K562 (cell line): ENCODE data around the gene MATR3. TPM values are rescaled to one million over a fixed set of nuclear protein-coding genes. Genes with fewer than 3 reads are reported as not detected.
A peak's percentile ranks its signal among the peaks of the same experiment; 100 is the strongest.

Experiments used
- IFI16 ChIP-seq: fragments of 250-450 bp; sonication (Bioruptor Pico); IDR thresholded peaks from 2 replicates; pipeline ENCODE4 v2.1.2; 2022; ENCODE audit warnings: mild to moderate bottlenecking, inconsistent platforms
- KDM4B ChIP-seq, 2 experiments: fragments of 450-650 bp in 1 of 2; sonication (generic) in 1 of 2; IDR thresholded peaks; 2 replicates each; pipeline ENCODE4 v1.6.1; 2016 to 2017; ENCODE audit warnings: borderline replicate concordance in 2 of 2, antibody characterized with exemption in 1 of 2, low read depth in 1 of 2, mild to moderate bottlenecking in 1 of 2
- MBD2 ChIP-seq: sonication (generic); IDR thresholded peaks from 2 replicates; pipeline ENCODE4 v1.6.1; 2016; ENCODE audit warnings: low read depth, borderline replicate concordance
- MTA3 ChIP-seq: fragments of 450-650 bp; formaldehyde crosslinking; IDR thresholded peaks from 2 replicates; pipeline ENCODE4 v1.6.1; 2017; ENCODE audit warnings: mild to moderate bottlenecking, borderline replicate concordance
- NCOR1 ChIP-seq: fragments of 450-650 bp; IDR thresholded peaks from 2 replicates; pipeline ENCODE4 v1.6.1; 2016; ENCODE audit warnings: mild to moderate bottlenecking, moderate library complexity
- NFE2L1 ChIP-seq: fragments of 450-650 bp; IDR thresholded peaks from 2 replicates; pipeline ENCODE4 v1.6.1; 2016; ENCODE audit warnings: missing genetic modification characterization, low read depth, mild to moderate bottlenecking, missing compliant biosample characterization, moderate library complexity, borderline replicate concordance
- PHF8 ChIP-seq: fragments of 200-600 bp; sonication (generic); IDR thresholded peaks from 2 replicates; pipeline ENCODE4 v1.6.1; 2012; ENCODE audit warnings: mixed run types, mild to moderate bottlenecking, inconsistent platforms, low read length, moderate library complexity, borderline replicate concordance
- SMARCB1 ChIP-seq: IDR thresholded peaks from 2 replicates; pipeline ENCODE4 v1.6.1; 2011; ENCODE audit warnings: improper control_type of control experiment, low read depth; ENCODE audit not compliant: insufficient read length
- SMARCC2 ChIP-seq: fragments of 450-650 bp; IDR thresholded peaks from 2 replicates; pipeline ENCODE4 v1.6.1; 2017; ENCODE audit warnings: antibody characterized with exemption, moderate library complexity, mild to moderate bottlenecking, low read depth
- U2AF1 ChIP-seq: fragments of 200-400 bp; formaldehyde crosslinking; optimal IDR thresholded peaks from 2 replicates; pipeline ENCODE3; 2017; ENCODE audit warnings: mild to moderate bottlenecking, low read depth, low read length, moderate library complexity
- ZZZ3 ChIP-seq: fragments of 450-650 bp; IDR thresholded peaks from 2 replicates; pipeline ENCODE4 v1.6.1; 2016; ENCODE audit warnings: antibody characterized with exemption, mild to moderate bottlenecking, moderate library complexity
- polyA plus RNA-seq, 8 experiments: library from polyadenylated mRNA; depleted of rRNA in 4 of 8; stranded (reverse) in 5 of 8; unstranded in 3 of 8; fragments of >200 nt; fragmentation: Nextera tagmentation in 2 of 8; fragmentation: Illumina TruSeq in 1 of 8; extraction: Ambion mirVana in 2 of 8; extraction: Trizol in 1 of 8; gene quantifications; 2 replicates each; pipeline versions ENCODE4 v1.2.1 to v1.2.3, GENCODE V29; 2011 to 2014; ENCODE audit warnings: inconsistent platforms in 1 of 8, missing spikeins in 1 of 8
- total RNA-seq, 7 experiments: library from RNA; depleted of rRNA in 6 of 7; stranded (reverse); fragments of >200 nt in 6 of 7; fragmentation: Illumina TruSeq in 2 of 7; extraction: Trizol in 2 of 7; gene quantifications; 2 replicates each; pipeline versions ENCODE4 v1.2.1 to v1.2.3, GENCODE V29; 2011 to 2021; ENCODE audit warnings: low replicate concordance in 1 of 7
- TF ChIP-seq, protein P1 (sequence below): fragments of 450-650 bp; IDR thresholded peaks from 2 replicates; pipeline ENCODE4 v1.6.1; 2014; ENCODE audit warnings: low read depth, mild to moderate bottlenecking, moderate library complexity, borderline replicate concordance
- TF ChIP-seq, protein P2 (sequence below): fragments of 250-450 bp; sonication (Bioruptor Pico); IDR thresholded peaks from 2 replicates; pipeline ENCODE4 v1.4.0; 2020
- TF ChIP-seq, protein P3 (sequence below): IDR thresholded peaks from 3 replicates; pipeline ENCODE4 v1.6.1; 2011; ENCODE audit warnings: borderline replicate concordance, mild to moderate bottlenecking; ENCODE audit not compliant: insufficient read length, insufficient read depth
- TF ChIP-seq, protein P4 (sequence below): fragments of 450-650 bp; IDR thresholded peaks from 2 replicates; pipeline ENCODE4 v1.6.1; 2016

MATR3 gene
- total and polyA plus RNA-seq, 9 of the 15 experiments (the other 6 are each of a cell fraction or from before 2014, with no cell fraction given), result 150 to 425 (median 263) TPM

DNA sequence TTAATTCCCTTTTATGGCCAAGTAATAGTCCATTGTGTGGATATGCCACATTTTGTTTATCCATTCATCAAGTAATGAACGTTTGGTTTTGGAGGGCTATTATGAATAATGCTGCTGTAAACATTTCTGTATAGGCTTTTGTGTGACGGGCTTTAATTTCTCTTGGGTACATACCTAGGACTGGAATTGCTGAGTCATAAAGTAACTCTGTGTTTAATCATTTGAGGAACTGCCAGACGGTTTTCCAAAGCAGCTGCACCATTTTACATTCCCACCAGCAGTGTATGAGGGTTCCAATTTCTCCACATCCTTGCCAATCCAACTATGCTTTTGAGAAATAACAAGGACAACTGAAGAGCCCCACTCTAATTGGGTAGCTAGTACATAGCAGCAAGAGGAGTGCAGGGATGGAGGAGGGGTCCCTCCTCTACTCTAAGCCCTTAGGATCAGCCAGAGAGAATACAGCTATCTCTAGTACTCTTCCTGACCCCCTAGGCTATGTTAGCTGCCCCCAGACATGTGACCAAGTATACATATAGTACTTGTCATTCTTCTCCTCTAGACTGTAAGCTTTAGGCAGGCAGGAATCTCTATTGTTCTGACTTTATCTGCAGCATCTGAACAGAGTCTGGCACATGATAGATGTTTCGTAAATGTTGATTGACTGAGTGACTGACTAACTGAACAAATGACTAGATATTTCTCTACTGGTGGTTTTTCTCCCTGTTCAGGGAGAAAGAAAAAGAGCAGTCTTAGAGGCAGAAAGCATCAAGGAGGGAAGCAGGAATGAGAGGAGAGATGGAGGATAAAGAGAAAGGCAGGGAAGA lies 22.1 kb upstream of the MATR3 start (continued):
- TF ChIP-seq MBD2, result peak; percentile 33; the same call in 1 of the 2 replicates
- TF ChIP-seq MTA3, result peak; percentile 38
- peak; percentile 28; the same call in 1 of the 2 replicates for TF ChIP-seq NCOR1
- no peak for TF ChIP-seq U2AF1
- no peak for TF ChIP-seq IFI16 (CRISPR knock-in tag)
- TF ChIP-seq, protein P1, sequence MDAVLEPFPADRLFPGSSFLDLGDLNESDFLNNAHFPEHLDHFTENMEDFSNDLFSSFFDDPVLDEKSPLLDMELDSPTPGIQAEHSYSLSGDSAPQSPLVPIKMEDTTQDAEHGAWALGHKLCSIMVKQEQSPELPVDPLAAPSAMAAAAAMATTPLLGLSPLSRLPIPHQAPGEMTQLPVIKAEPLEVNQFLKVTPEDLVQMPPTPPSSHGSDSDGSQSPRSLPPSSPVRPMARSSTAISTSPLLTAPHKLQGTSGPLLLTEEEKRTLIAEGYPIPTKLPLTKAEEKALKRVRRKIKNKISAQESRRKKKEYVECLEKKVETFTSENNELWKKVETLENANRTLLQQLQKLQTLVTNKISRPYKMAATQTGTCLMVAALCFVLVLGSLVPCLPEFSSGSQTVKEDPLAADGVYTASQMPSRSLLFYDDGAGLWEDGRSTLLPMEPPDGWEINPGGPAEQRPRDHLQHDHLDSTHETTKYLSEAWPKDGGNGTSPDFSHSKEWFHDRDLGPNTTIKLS, result peak; percentile 33; the same call in 1 of the 2 replicates
- TF ChIP-seq ZZZ3, result no peak
- TF ChIP-seq SMARCB1, result no peak
- TF ChIP-seq, protein P2, sequence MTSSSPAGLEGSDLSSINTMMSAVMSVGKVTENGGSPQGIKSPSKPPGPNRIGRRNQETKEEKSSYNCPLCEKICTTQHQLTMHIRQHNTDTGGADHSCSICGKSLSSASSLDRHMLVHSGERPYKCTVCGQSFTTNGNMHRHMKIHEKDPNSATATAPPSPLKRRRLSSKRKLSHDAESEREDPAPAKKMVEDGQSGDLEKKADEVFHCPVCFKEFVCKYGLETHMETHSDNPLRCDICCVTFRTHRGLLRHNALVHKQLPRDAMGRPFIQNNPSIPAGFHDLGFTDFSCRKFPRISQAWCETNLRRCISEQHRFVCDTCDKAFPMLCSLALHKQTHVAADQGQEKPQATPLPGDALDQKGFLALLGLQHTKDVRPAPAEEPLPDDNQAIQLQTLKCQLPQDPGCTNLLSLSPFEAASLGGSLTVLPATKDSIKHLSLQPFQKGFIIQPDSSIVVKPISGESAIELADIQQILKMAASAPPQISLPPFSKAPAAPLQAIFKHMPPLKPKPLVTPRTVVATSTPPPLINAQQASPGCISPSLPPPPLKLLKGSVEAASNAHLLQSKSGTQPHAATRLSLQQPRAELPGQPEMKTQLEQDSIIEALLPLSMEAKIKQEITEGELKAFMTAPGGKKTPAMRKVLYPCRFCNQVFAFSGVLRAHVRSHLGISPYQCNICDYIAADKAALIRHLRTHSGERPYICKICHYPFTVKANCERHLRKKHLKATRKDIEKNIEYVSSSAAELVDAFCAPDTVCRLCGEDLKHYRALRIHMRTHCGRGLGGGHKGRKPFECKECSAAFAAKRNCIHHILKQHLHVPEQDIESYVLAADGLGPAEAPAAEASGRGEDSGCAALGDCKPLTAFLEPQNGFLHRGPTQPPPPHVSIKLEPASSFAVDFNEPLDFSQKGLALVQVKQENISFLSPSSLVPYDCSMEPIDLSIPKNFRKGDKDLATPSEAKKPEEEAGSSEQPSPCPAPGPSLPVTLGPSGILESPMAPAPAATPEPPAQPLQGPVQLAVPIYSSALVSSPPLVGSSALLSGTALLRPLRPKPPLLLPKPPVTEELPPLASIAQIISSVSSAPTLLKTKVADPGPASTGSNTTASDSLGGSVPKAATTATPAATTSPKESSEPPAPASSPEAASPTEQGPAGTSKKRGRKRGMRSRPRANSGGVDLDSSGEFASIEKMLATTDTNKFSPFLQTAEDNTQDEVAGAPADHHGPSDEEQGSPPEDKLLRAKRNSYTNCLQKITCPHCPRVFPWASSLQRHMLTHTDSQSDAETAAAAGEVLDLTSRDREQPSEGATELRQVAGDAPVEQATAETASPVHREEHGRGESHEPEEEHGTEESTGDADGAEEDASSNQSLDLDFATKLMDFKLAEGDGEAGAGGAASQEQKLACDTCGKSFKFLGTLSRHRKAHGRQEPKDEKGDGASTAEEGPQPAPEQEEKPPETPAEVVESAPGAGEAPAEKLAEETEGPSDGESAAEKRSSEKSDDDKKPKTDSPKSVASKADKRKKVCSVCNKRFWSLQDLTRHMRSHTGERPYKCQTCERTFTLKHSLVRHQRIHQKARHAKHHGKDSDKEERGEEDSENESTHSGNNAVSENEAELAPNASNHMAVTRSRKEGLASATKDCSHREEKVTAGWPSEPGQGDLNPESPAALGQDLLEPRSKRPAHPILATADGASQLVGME (CRISPR knock-in tag), result no peak
- TF ChIP-seq, protein P3, sequence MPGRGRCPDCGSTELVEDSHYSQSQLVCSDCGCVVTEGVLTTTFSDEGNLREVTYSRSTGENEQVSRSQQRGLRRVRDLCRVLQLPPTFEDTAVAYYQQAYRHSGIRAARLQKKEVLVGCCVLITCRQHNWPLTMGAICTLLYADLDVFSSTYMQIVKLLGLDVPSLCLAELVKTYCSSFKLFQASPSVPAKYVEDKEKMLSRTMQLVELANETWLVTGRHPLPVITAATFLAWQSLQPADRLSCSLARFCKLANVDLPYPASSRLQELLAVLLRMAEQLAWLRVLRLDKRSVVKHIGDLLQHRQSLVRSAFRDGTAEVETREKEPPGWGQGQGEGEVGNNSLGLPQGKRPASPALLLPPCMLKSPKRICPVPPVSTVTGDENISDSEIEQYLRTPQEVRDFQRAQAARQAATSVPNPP, result no peak
- TF ChIP-seq NFE2L1, result peak; percentile 95
- TF ChIP-seq KDM4B (IDR thresholded peaks at IDR 0.05; ENCODE audit: borderline replicate concordance in 2 of 2, low read depth in 1 of 2), result no peak
- TF ChIP-seq, protein P4, sequence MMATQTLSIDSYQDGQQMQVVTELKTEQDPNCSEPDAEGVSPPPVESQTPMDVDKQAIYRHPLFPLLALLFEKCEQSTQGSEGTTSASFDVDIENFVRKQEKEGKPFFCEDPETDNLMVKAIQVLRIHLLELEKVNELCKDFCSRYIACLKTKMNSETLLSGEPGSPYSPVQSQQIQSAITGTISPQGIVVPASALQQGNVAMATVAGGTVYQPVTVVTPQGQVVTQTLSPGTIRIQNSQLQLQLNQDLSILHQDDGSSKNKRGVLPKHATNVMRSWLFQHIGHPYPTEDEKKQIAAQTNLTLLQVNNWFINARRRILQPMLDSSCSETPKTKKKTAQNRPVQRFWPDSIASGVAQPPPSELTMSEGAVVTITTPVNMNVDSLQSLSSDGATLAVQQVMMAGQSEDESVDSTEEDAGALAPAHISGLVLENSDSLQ, result peak; percentile 75
- TF ChIP-seq SMARCC2, result peak; percentile 83; the same call in 1 of the 2 replicates
- TF ChIP-seq PHF8, result no peak
